Naive thymus-derived CD4-positive, alpha-beta T cell (primary cell): ENCODE measurements around the gene LRFN4. TPM values are rescaled to one million over a fixed set of nuclear protein-coding genes. Genes with fewer than 3 reads are reported as not detected.

ENCODE experiments used
- ATAC-seq: fragments of 150-1000 bp; cut with Tn5 transposase; 2 replicates; pipeline ENCODE4 v1.10.0; 2021; ENCODE audit warnings: mild to moderate bottlenecking, moderate library complexity
- CTCF ChIA-PET: fragments of 350-600 bp; sonication (Branson Sonifier 250); formaldehyde crosslinking; loops from one replicate; lab custom pipeline; 2021; ENCODE audit warnings: antibody characterized with exemption; lab: Charles Lee
- POLR2A ChIA-PET: fragments of 350-600 bp; sonication (Branson Sonifier 250); formaldehyde crosslinking; loops from one replicate; lab custom pipeline; 2021; ENCODE audit warnings: antibody characterized with exemption, inconsistent platforms; lab: Charles Lee
- DNase-seq, 9 donors: peaks; one replicate each; pipeline versions ENCODE4 v3.0.0 to v3.0.0-alpha.2; 2020 to 2022; ENCODE audit warnings: mixed read lengths in 1 of 9
- H3K27ac ChIP-seq: one replicate; pipeline ENCODE4 v1.7.0; 2013; ENCODE audit warnings: mild to moderate bottlenecking, low read depth, low read length, moderate library complexity
- H3K27me3 ChIP-seq, 2 donors: one replicate each; pipeline ENCODE4 v1.7.0; 2013; ENCODE audit warnings: low read length in 2 of 2, mild to moderate bottlenecking in 2 of 2, moderate library complexity in 2 of 2; ENCODE audit not compliant: control insufficient read depth in 2 of 2, insufficient read depth in 2 of 2
- H3K36me3 ChIP-seq, 3 experiments: 1 replicate in 2 of 3; 2 replicates in 1 of 3; pipeline ENCODE4 v1.7.0; 2013; ENCODE audit warnings: low read length in 3 of 3, mild to moderate bottlenecking in 3 of 3, moderate library complexity in 1 of 3; ENCODE audit not compliant: insufficient read depth in 3 of 3, control insufficient read depth in 2 of 3
- H3K4me1 ChIP-seq, 2 donors: one replicate each; pipeline ENCODE4 v1.7.0; 2013; ENCODE audit warnings: low read length in 2 of 2, mild to moderate bottlenecking in 2 of 2, moderate library complexity in 1 of 2; ENCODE audit not compliant: control insufficient read depth in 2 of 2, insufficient read depth in 2 of 2
- H3K4me3 ChIP-seq: 2 replicates; pipeline ENCODE4 v1.7.0; 2013; ENCODE audit warnings: mild to moderate bottlenecking, low read length
- H3K9me3 ChIP-seq, 3 experiments: 1 replicate in 2 of 3; 2 replicates in 1 of 3; pipeline ENCODE4 v1.7.0; 2013; ENCODE audit warnings: low read length in 3 of 3; ENCODE audit not compliant: control insufficient read depth in 2 of 3
- H3K27ac Mint-ChIP-seq, 9 donors: one replicate each; pipeline ENCODE4 v1.8.0; 2020 to 2022; ENCODE audit warnings: mixed read lengths in 9 of 9, mild to moderate bottlenecking in 8 of 9, moderate library complexity in 5 of 9, inconsistent platforms in 2 of 9
- H3K27me3 Mint-ChIP-seq, 5 donors: one replicate each; pipeline ENCODE4 v1.8.0; 2021 to 2022; ENCODE audit warnings: mixed read lengths in 5 of 5, mild to moderate bottlenecking in 1 of 5
- H3K36me3 Mint-ChIP-seq, 5 donors: one replicate each; pipeline ENCODE4 v1.8.0; 2020 to 2022; ENCODE audit warnings: mixed read lengths in 5 of 5, mild to moderate bottlenecking in 3 of 5, inconsistent platforms in 1 of 5
- H3K4me1 Mint-ChIP-seq, 7 donors: one replicate each; pipeline ENCODE4 v1.8.0; 2020 to 2022; ENCODE audit warnings: mixed read lengths in 7 of 7, mild to moderate bottlenecking in 3 of 7, inconsistent platforms in 1 of 7
- H3K4me3 Mint-ChIP-seq, 10 donors: one replicate each; pipeline ENCODE4 v1.8.0; 2020 to 2022; ENCODE audit warnings: mild to moderate bottlenecking in 10 of 10, mixed read lengths in 10 of 10, moderate library complexity in 6 of 10, inconsistent platforms in 2 of 10
- H3K9me3 Mint-ChIP-seq, 11 donors: one replicate each; pipeline ENCODE4 v1.8.0; 2020 to 2022; ENCODE audit warnings: mixed read lengths in 11 of 11, mild to moderate bottlenecking in 4 of 11, inconsistent platforms in 1 of 11, moderate library complexity in 1 of 11
- intact Hi-C, 2 donors: fragments of 100-400 bp; cut with micrococcal nuclease; formaldehyde crosslinking; loops; one replicate each; pipeline ENCODE4 v1.15.1; 2023
- polyA plus RNA-seq, 2 donors: library from polyadenylated mRNA; unstranded; fragments of 300-500 nt; fragmentation: Illumina TruSeq; gene quantifications; one replicate each; pipeline ENCODE4 v1.2.3, GENCODE V29; 2021
- total RNA-seq, 6 experiments: library from RNA in 5 of 6; stranded (reverse) in 5 of 6; gene quantifications; 1 replicate in 5 of 6; 2 replicates in 1 of 6; pipeline ENCODE4 v1.2.3 and lab custom pipeline; 2021 to 2026

Gene LRFN4
- total and polyA plus RNA-seq, 7 experiments from 2014 or later: 0.84 to 21.2 (median 1.6) TPM; not detected in 2

- POLR2A ChIA-PET: no interaction called here
Measured at GRCh38 chr11:66859686-66860448, 3.0 kb downstream of the LRFN4 start.

DNA sequence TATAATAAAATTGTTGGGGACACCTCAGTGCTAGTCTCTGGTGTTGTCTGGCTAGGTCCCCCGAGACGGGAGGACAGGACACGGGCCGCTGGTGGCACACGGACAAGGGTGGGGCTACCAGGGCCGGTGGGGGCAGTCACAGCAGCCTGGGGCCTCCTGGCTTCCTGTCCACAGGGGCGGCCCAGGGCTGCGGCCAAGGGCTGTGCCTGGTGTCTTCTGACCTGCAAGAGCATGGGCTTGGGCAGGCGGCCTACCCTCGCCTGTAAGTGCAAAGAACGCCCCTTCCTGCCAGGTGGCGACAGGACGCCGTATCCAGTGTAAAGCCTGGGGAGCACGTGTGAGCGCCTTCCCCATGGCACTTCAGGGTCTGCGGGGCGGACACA, 3.6 kb downstream of the LRFN4 start:
- no peaks in the 10 kb centered on the region for H3K9me3 ChIP-seq
- ChIA-PET POLR2A (no interaction called here), CTCF (no interaction called here)
- H3K27ac ChIP-seq: no peak overlapping the region
- no peaks in the 10 kb centered on the region for H3K9me3 Mint-ChIP-seq
- DNase-seq: no peak
- no peak overlapping the region for H3K4me3 ChIP-seq
- H3K4me1 ChIP-seq: peaks cover 0 to 6% of the 10 kb centered on the region in 2 donors
- ATAC-seq: no peak
- intact Hi-C loops: no loop called here
- H3K27me3 ChIP-seq: no peaks in the 10 kb centered on the region
- no peaks in the 10 kb centered on the region for H3K36me3 ChIP-seq
- no peaks in the 10 kb centered on the region for H3K27me3 Mint-ChIP-seq
- H3K27ac Mint-ChIP-seq: no peak overlapping the region
- no peak overlapping the region for H3K4me3 Mint-ChIP-seq
- peaks cover 0 to 5% (median 4%) of the 10 kb centered on the region in 7 donors for H3K4me1 Mint-ChIP-seq
- no peaks in the 10 kb centered on the region for H3K36me3 Mint-ChIP-seq

More at GRCh38 chr11:66859686-66860448, 3.0 kb downstream of the LRFN4 start:
- H3K27ac ChIP-seq: no peak overlapping the region
- CTCF ChIA-PET: no interaction called here
- Mint-ChIP-seq H3K4me3 (no peak overlapping the region), H3K4me1 (peaks cover 0 to 10% (median 6%) of the 10 kb centered on the region in 7 donors), H3K36me3 (no peaks in the 10 kb centered on the region), H3K9me3 (no peaks in the 10 kb centered on the region), H3K27ac (no peak overlapping the region), H3K27me3 (no peaks in the 10 kb centered on the region)
- H3K27me3 ChIP-seq: no peaks in the 10 kb centered on the region
- no peak for DNase-seq
- ATAC-seq: no peak
- H3K36me3 ChIP-seq: no peaks in the 10 kb centered on the region
- H3K4me1 ChIP-seq: peaks cover 0 to 6% of the 10 kb centered on the region in 2 donors
- no peak overlapping the region for H3K4me3 ChIP-seq
- intact Hi-C loops: no loop called here
- no peaks in the 10 kb centered on the region for H3K9me3 ChIP-seq

DNA sequence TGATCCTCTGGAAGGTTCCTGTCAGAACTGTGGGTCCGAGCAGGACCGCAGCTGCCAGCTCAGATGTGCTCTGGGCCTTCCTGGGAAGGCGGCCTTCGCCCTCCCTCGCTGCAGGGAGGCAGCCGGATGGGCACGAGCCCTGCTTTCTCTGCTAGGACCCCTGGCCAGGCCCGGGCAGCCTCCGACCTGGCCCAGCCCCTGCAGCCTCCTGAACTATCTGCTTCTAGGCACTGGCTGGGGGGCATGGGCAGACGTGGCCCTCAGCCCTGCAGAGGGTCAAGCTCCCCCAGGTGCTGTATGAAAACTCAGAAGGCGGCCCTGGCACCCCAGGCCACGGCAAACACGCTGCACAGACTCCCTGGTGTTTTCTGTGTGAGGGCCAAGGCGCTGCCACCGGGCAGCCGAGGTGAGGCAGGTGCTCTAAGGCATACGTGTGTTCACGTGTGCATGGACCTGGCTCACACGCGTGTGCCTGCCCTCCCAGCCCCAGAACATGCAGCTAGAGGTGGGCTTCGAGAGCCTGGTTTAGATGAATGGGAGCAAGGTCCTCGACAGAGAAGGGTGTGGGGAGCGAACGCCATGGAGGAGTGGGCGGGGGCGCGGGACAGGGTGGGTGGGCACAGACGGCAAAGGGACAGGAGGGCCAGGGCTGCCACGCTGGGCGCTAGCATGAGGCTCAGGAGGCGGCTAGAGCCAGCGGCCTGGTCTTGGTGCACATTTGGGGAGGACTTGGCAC, 4.3 kb downstream of the LRFN4 start:
- ChIA-PET CTCF (no interaction called here), POLR2A (no interaction called here)
- H3K36me3 ChIP-seq: no peaks in the 10 kb centered on the region
- no peaks in the 10 kb centered on the region for H3K4me1 Mint-ChIP-seq
- H3K4me3 Mint-ChIP-seq: no peak overlapping the region
- no peaks in the 10 kb centered on the region for H3K27me3 ChIP-seq
- no peaks in the 10 kb centered on the region for H3K9me3 Mint-ChIP-seq
- no peak overlapping the region for H3K27ac ChIP-seq
- no peaks in the 10 kb centered on the region for H3K9me3 ChIP-seq
- H3K27ac Mint-ChIP-seq: no peak overlapping the region
- no peaks in the 10 kb centered on the region for H3K4me1 ChIP-seq
- H3K4me3 ChIP-seq: no peak overlapping the region
- intact Hi-C loops: no loop called here
- no peaks in the 10 kb centered on the region for H3K36me3 Mint-ChIP-seq
- no peak for DNase-seq
- no peaks in the 10 kb centered on the region for H3K27me3 Mint-ChIP-seq
- no peak for ATAC-seq

GRCh38 chr11:66861774-66862558, 5.1 kb downstream of the LRFN4 start:
- Mint-ChIP-seq H3K27ac (no peak overlapping the region), H3K36me3 (no peaks in the 10 kb centered on the region), H3K9me3 (no peaks in the 10 kb centered on the region), H3K4me1 (no peaks in the 10 kb centered on the region), H3K4me3 (no peak overlapping the region), H3K27me3 (no peaks in the 10 kb centered on the region)
- H3K36me3 ChIP-seq: no peaks in the 10 kb centered on the region
- POLR2A ChIA-PET: no interaction called here
- no peaks in the 10 kb centered on the region for H3K27me3 ChIP-seq
- no peaks in the 10 kb centered on the region for H3K9me3 ChIP-seq
- no peak overlapping the region for H3K27ac ChIP-seq
- ATAC-seq: no peak
- no peak for DNase-seq
- no peak overlapping the region for H3K4me3 ChIP-seq
- intact Hi-C loops: no loop called here
- CTCF ChIA-PET: no interaction called here
- H3K4me1 ChIP-seq: no peaks in the 10 kb centered on the region

DNA sequence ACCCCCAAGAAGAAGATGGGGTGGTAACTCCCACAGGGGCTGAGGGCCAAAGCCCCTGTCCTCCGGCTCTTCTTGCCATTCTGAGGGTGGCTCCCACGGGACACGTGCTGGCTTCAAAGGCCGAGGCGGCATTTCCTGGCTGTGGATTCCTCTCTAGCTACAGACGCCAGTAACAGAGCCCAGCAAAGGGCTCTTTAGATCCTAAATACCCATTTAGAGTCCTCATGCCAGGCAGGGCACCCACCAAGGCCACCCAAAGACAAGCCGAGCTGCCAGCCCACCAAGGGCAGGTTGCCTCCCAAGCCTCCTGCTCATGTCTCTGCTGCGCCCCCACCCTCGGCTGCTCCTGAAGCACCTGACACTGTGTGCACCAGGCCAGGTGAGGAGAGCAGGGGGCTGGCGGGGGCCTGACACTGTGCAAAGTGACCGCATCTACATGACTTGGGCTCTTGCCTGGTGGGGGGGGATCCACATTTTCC, 5.7 kb downstream of the LRFN4 start:
- Histone ChIP-seq H3K36me3 (no peaks in the 10 kb centered on the region), H3K27ac (no peak overlapping the region), H3K9me3 (no peaks in the 10 kb centered on the region), H3K27me3 (no peaks in the 10 kb centered on the region), H3K4me3 (no peak overlapping the region), H3K4me1 (no peaks in the 10 kb centered on the region)
- POLR2A ChIA-PET: no interaction called here
- intact Hi-C loops: no loop called here
- no peak for ATAC-seq
- Mint-ChIP-seq H3K27ac (no peak overlapping the region), H3K4me3 (no peak overlapping the region), H3K9me3 (no peaks in the 10 kb centered on the region), H3K4me1 (no peaks in the 10 kb centered on the region), H3K36me3 (no peaks in the 10 kb centered on the region), H3K27me3 (no peaks in the 10 kb centered on the region)
- CTCF ChIA-PET: no interaction called here
- no peak for DNase-seq

DNA sequence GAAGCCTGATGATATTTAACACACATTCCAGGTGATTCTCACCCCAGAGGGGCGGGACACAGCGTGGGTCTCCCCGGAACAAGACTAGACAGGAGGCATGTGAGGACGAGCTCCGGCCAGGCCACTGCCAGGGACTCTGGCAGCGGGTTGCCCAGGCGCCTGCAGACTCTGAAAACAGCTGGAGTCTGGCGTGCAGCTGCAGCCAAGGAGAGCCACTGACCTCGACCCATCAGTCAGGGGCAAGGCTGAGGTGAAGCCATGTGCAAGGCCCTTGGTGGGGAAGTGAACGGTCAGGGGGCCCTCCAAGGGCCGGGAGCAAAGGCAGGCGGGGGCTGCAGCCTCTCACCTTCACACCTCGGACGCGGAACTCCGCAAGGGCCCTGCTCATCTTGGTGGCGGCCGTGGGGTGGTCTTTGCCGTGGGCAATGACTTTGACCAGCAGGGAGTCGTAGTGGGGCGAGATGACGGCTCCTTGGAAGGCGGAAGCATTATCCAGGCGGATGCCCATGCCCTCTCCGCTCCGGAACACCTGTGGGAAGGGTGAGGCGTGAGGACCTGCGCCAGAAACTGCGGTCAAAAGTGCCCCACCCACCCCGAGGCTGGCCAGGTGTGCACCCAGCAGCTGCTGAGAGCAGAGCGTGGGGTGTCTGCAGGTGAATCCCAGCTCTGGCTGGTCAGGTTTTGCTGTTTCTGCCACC, 6.7 kb downstream of the LRFN4 start:
- no peak overlapping the region for H3K4me3 Mint-ChIP-seq
- no peaks in the 10 kb centered on the region for H3K9me3 Mint-ChIP-seq
- Histone ChIP-seq H3K4me3 (no peak overlapping the region), H3K9me3 (no peaks in the 10 kb centered on the region), H3K4me1 (peaks cover 0 to 3% of the 10 kb centered on the region in 2 donors), H3K36me3 (no peaks in the 10 kb centered on the region), H3K27ac (no peak overlapping the region), H3K27me3 (no peaks in the 10 kb centered on the region)
- ChIA-PET CTCF (no interaction called here), POLR2A (no interaction called here)
- intact Hi-C loops: no loop called here
- peaks cover 0 to 3% (median under 1%) of the 10 kb centered on the region in 7 donors for H3K4me1 Mint-ChIP-seq
- ATAC-seq (no peak), DNase-seq (no peak)
- H3K36me3 Mint-ChIP-seq: peaks cover 0 to 1% (median 0%) of the 10 kb centered on the region in 5 donors
- no peaks in the 10 kb centered on the region for H3K27me3 Mint-ChIP-seq
- H3K27ac Mint-ChIP-seq: no peak overlapping the region
